C4-2B (cell line): ENCODE measurements around the gene RBP2.

Experiments used
- ZFX ChIP-seq: fragments of 450-650 bp; IDR thresholded peaks from 2 replicates; pipeline ENCODE4 v1.6.1; 2017
- TF ChIP-seq, protein P1 (sequence below): fragments of 450-650 bp; conservative IDR thresholded peaks from 2 replicates; pipeline ENCODE4 v1.5.1; 2017; ENCODE audit warnings: mild to moderate bottlenecking

DNA sequence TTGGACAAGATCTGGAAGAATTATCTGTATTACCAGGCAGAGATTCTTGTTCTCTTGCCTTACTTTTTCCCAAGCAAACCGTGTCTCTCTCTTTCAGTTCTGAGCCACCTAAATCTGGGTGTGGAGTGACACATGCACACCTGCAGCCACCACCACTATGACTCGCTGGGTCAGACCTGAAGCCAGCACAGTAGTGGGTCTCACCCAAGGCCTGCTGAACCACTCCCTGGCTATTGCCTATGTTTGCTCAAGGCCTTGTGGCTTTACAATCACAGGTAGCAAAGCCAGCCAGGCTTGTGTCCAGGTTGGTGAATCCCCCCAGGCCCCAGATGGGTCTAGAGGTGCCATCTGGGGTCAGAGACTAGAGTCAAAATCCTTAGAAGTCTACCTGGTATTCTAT is 58.2 kb downstream of the RBP2 start:
- TF ChIP-seq, protein P1, sequence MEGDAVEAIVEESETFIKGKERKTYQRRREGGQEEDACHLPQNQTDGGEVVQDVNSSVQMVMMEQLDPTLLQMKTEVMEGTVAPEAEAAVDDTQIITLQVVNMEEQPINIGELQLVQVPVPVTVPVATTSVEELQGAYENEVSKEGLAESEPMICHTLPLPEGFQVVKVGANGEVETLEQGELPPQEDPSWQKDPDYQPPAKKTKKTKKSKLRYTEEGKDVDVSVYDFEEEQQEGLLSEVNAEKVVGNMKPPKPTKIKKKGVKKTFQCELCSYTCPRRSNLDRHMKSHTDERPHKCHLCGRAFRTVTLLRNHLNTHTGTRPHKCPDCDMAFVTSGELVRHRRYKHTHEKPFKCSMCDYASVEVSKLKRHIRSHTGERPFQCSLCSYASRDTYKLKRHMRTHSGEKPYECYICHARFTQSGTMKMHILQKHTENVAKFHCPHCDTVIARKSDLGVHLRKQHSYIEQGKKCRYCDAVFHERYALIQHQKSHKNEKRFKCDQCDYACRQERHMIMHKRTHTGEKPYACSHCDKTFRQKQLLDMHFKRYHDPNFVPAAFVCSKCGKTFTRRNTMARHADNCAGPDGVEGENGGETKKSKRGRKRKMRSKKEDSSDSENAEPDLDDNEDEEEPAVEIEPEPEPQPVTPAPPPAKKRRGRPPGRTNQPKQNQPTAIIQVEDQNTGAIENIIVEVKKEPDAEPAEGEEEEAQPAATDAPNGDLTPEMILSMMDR = no peak
- TF ChIP-seq ZFX = no peak
